ENCODE data around the gene L1TD1.
"Not testable (repeated sequence)": the region's sequence is repeated elsewhere in the genome, so short reads cannot be mapped to it uniquely, and the experiment has no call there.

L1TD1 gene

GRCh38 chr1:62208087-62208486, 13.4 kb downstream of the L1TD1 start:
- no peak for DNase-seq

GRCh38 chr1:62208970-62209369, 14.3 kb downstream of the L1TD1 start:
- no peak for DNase-seq

DNA sequence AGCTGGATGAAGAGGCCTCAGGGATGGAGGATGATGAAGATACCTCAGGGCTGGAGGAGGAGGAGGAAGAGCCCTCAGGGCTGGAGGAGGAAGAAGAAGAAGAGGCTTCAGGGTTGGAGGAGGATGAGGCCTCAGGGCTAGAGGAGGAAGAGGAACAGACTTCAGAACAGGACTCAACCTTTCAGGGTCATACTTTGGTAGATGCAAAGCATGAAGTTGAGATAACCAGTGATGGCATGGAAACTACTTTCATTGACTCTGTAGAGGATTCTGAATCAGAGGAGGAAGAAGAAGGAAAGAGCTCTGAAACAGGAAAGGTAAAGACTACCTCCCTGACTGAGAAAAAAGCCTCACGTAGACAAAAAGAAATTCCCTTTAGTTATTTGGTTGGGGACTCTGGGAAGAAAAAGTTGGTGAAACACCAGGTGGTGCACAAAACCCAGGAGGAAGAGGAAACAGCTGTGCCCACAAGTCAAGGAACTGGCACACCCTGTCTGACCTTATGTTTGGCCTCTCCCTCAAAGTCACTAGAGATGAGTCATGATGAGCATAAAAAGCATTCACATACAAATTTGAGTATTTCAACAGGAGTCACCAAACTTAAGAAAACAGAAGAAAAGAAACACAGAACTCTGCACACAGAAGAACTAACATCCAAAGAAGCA, 15.4 kb downstream of the L1TD1 start:
- no peak for DNase-seq

DNA sequence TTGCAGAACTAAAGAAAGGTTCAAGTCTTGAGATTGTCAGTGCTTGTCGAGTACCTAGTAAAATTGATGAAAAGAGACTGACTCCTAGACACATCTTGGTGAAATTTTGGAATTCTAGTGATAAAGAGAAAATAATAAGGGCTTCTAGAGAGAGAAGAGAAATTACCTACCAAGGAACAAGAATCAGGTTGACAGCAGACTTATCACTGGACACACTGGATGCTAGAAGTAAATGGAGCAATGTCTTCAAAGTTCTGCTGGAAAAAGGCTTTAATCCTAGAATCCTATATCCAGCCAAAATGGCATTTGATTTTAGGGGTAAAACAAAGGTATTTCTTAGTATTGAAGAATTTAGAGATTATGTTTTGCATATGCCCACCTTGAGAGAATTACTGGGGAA, 16.3 kb downstream of the L1TD1 start:
- no peak for DNase-seq

- no peak for DNase-seq
These were observed 17.8 kb downstream of the L1TD1 start for GRCh38 chr1:62212411-62212810.

DNA sequence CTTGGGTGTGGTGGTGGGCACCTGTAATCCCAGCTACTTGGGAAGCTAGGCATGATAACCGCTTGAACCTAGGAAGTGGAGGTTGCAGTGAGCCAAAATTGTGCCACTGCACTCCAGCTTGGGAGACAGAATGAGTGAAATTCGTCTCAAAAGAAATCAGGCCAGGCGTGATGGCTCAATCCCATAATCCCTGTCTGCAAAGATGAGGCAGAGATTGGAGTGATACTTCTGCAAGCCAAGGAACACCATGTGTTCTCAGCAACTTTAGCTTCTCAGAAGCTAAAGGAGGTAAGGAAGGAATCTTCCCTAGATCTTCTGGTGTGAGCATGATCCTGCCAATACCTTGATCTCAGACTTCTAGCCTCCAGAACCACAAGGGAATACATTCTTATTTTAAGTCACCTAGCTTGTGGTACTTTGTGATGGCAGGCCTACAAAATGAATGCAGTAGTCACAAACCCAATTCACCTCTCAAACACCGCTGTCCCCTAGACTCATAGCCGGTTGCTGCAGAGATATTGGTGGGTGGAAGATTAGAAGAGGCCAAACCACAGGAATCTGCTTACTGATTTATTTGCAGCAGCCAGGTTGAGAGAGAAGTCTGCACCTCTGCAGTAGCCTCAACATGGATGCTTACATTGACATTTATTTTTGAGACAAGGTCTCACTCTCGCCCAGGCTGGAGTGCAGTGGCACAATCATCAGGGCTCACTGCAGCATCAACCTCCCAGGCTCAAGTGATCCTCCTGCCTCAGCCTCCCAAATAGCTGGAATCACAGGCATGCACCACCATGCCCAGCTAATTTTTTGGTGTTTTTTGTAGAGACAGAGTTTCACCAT, 18.6 kb downstream of the L1TD1 start:
- DNase-seq, result no peak

- DNase-seq, result no peak
These were observed 24.0 kb downstream of the L1TD1 start for GRCh38 chr1:62218604-62219003.

- DNase-seq, result not testable (repeated sequence)
These were observed 25.8 kb downstream of the L1TD1 start for GRCh38 chr1:62220456-62220855.

DNA sequence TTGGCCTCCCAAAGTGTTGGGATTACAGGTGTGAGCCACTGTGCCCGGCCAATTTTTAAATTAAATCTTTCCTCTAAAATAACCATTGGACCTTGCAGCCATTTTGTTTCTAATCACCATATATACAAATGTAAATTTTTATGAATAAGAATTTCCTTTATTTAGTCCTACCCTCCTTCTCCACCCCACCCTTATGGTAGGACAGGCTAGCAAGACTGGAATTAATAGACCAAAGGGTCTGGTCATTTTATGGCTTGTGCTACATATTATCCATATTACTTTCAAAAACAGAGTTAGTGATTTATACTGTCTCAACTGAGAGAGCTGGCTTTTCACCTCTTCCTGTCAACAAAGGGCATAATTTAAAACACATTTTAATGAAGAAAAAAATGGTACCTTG, 26.5 kb downstream of the L1TD1 start:
- no peak for DNase-seq

GRCh38 chr1:62222321-62222720, 27.7 kb downstream of the L1TD1 start:
- no peak for DNase-seq

DNA sequence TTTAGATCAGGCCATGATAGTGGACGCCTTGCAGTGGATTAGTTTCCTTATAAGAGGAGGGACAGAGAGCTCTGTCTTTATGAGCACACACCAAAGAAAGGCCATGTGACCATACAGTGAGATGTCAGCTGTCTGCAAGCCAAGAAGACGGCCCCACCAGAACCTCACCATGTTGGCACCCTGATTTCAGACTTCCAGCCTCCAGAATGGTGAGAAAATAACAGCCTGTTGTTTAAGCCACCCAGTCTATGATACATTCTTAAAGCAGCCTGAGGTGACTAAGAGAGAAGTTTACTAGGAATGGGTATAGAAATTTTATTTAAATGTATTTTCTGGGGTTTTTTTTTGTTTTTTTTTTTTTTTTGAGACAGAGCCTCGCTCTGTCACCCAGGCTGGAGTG, 29.5 kb downstream of the L1TD1 start:
- no peak for DNase-seq

DNA sequence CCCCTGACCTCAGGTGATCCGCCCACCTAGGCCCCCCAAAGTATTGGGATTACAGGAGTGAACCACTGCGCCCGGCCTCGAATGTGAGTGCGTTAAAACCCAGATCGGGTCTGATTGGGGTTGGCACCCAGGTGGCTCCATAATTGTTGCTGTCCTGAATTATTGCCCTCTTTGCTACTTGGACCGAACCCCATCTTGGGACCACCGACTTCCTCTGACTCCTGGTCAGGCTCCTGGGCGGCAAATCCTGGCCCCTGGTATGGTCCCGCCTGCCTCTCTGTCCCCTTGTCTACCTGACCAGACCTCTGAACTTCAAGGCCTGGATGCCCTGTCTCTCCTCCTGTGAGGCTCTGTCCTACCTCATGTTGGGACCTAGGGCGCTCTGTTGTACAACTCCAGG, 32.8 kb downstream of the L1TD1 start:
- DNase-seq, result no peak

DNA sequence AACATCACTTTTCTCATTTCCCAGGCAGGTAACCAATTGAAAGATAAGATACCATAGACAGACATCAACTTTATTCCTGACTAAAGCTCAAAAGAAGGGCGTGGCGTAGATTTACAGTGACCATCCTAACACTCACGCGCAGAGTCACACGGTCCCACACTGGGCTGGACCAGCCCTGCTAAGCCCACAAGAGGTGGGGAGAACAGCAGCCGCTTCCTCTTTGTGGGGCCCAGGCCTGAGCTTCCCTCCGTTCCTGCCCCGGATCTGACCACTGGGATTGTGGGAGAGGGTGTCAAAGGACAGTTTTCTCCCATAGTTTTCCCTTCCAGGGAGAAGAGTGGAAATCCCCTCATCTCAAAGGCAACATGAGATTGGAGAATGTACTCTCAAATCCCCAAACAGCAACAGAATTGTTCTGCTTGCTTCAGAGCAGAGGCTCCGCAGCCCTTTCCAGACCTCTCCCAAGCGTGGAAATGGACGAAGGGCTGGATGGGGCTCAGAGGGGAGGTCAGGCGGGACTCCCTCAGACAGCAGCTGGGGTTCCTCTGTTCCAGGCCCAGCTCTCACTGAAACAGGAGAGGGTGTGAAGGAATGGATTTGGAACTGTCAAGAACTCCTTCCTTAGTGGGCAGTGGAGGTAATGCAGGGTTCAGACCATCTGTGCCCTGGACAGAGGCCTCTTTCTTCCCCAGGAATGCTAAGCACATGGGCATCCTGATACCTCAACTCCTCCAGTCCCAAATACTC, 33.7 kb downstream of the L1TD1 start:
- no peak for DNase-seq

- DNase-seq, result no peak
These were observed 34.2 kb downstream of the L1TD1 start for GRCh38 chr1:62228883-62229187.

DNA sequence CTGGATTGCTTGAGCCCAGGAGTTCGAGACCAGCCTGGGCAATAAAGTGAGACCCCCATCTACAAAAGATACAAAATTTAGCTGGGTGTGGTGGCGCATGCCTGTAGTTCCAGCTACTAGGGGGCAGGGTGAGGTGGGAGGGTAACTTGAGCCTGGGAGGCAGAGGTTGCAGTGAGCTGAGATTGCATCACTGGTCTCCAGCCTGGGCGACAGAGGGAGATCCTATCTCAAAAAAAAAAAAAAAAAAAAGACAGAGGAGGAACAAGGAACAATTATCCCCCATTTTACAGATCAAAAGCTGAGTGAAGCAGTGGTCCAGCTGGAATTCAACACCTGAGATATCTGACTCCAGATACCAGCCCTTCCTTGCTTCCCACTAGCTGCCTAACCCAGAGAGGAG, 34.8 kb downstream of the L1TD1 start:
- no peak for DNase-seq

DNA sequence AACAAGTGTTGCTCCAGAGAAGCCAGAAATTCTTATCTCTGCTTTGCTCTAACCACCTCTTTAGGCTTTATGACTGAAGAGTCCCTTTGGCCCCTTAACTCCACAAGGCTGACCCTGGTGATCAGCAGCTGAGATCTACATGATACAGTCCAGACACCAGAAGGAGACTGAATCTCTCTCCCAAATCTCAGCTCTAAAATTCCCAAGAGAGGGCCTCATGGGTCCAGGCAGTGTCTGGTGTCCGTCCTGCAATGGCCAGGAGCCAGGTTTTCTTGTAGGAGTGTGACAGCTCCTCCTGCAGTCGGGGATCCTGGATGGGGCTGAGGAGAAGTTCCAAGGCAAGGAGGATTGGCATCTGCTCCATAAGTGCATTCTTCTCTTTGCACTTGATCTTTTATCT, 35.3 kb downstream of the L1TD1 start:
- no peak for DNase-seq

- DNase-seq, result no peak
These were observed 36.1 kb downstream of the L1TD1 start for GRCh38 chr1:62230718-62231117.

GRCh38 chr1:62232871-62233278, 38.2 kb downstream of the L1TD1 start:
- DNase-seq, result no peak

- no peak for DNase-seq
These were observed 39.3 kb downstream of the L1TD1 start for GRCh38 chr1:62233926-62234450.

GRCh38 chr1:62234688-62235087, 40.0 kb downstream of the L1TD1 start:
- no peak for DNase-seq

- no peak for DNase-seq
These were observed 40.9 kb downstream of the L1TD1 start for GRCh38 chr1:62235576-62235975.

DNA sequence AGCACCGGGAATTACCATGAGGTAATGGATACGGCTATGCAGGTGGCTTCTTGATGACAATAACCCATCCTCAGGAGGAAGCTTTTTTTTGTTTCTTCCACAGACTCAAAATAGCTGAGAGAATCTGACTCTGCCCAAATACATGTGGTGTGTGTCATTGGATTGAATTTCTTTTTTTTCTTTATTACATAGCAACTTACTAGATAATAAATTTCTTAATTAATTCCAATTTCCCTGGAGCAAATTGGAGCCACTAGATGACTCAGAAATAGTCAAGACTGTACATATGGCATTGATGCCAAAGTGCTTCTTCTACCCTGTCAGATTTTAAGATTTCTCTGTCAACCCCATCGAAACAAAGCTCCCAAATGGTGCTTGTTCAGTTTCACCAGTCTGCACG, 42.7 kb downstream of the L1TD1 start:
- DNase-seq, result no peak

- DNase-seq, result no peak
These were observed 43.3 kb downstream of the L1TD1 start for GRCh38 chr1:62237950-62238374.

- no peak for DNase-seq
These were observed 43.9 kb downstream of the L1TD1 start for GRCh38 chr1:62238507-62238906.

Measured in activated T-cell treated with anti-CD3 and anti-CD28 coated beads for 4 hours (primary cell).